ENCODE measurements around the gene GAS7. TPM values are rescaled to one million over a fixed set of nuclear protein-coding genes. Genes with fewer than 3 reads are reported as not detected.

The GAS7 gene
- total and polyA plus RNA-seq, 2 experiments from 2014 or later: 25.8 to 27.3 TPM

GRCh38 chr17:10186771-10187410 lies 11.5 kb downstream of the GAS7 start:
- no peak overlapping the region for H3K4me3 ChIP-seq
- H4K20me1 ChIP-seq (ENCODE audit: insufficient read depth, poor library complexity, severe bottlenecking): no peaks in the 10 kb centered on the region
- no peaks in the 10 kb centered on the region for H3K9me3 ChIP-seq (ENCODE audit: low read depth)
- TF ChIP-seq CTCF (IDR thresholded peaks at IDR 0.05; ENCODE audit: poor library complexity): no peak
- TF ChIP-seq EZH2phosphoT487 (IDR thresholded peaks at IDR 0.05; ENCODE audit: low read depth, severe bottlenecking, unreplicated experiment): no peak
- no peak for TF ChIP-seq EZH2 (IDR thresholded peaks at IDR 0.05; ENCODE audit: borderline replicate concordance)
- no peak overlapping the region for H3K27ac ChIP-seq
- no peak overlapping the region for H2AFZ ChIP-seq
- H3K4me2 ChIP-seq: no peak overlapping the region
- H3K79me2 ChIP-seq: peaks cover 56% of the 10 kb centered on the region
- H3K9me2 ChIP-seq (replicated peaks; ENCODE audit: insufficient read depth): no peaks in the 10 kb centered on the region
- H3K27me3 ChIP-seq: no peaks in the 10 kb centered on the region
- WGBS (ENCODE audit: low lambda C conversion rate, missing lambda C conversion rate): 77% methylated on average over 7 of the region's 7 CpGs
- H3K36me3 ChIP-seq (replicated peaks; ENCODE audit: insufficient read depth, low read depth): no peaks in the 10 kb centered on the region
- DNase-seq (ENCODE audit: low spot score): no peak
- peaks cover 8% of the 10 kb centered on the region for H3K4me1 ChIP-seq (ENCODE audit: insufficient read depth)

- Histone ChIP-seq H3K9me3 (ENCODE audit: low read depth) (no peaks in the 10 kb centered on the region), H3K27ac (no peak overlapping the region), H2AFZ (no peak overlapping the region), H3K79me2 (peaks cover 51% of the 10 kb centered on the region), H3K27me3 (no peaks in the 10 kb centered on the region), H3K9me2 (replicated peaks; ENCODE audit: insufficient read depth) (no peaks in the 10 kb centered on the region), H4K20me1 (ENCODE audit: insufficient read depth, poor library complexity, severe bottlenecking) (no peaks in the 10 kb centered on the region), H3K4me3 (no peak overlapping the region), H3K36me3 (replicated peaks; ENCODE audit: insufficient read depth, low read depth) (no peaks in the 10 kb centered on the region), H3K4me2 (no peak overlapping the region), H3K4me1 (ENCODE audit: insufficient read depth) (peaks cover 8% of the 10 kb centered on the region)
- no peak for TF ChIP-seq CTCF (IDR thresholded peaks at IDR 0.05; ENCODE audit: poor library complexity)
- no peak for TF ChIP-seq EZH2 (IDR thresholded peaks at IDR 0.05; ENCODE audit: borderline replicate concordance)
- no peak for TF ChIP-seq EZH2phosphoT487 (IDR thresholded peaks at IDR 0.05; ENCODE audit: low read depth, severe bottlenecking, unreplicated experiment)
- DNase-seq (ENCODE audit: low spot score): no peak
- WGBS (ENCODE audit: low lambda C conversion rate, missing lambda C conversion rate): 38% methylated on average over 8 of the region's 8 CpGs
Observed at GRCh38 chr17:10183931-10184930, 14.2 kb downstream of the GAS7 start.

GRCh38 chr17:10182785-10183184 lies 15.6 kb downstream of the GAS7 start:
- Histone ChIP-seq H2AFZ (no peak overlapping the region), H4K20me1 (ENCODE audit: insufficient read depth, poor library complexity, severe bottlenecking) (no peaks in the 10 kb centered on the region), H3K9me2 (replicated peaks; ENCODE audit: insufficient read depth) (no peaks in the 10 kb centered on the region), H3K27ac (no peak overlapping the region), H3K36me3 (replicated peaks; ENCODE audit: insufficient read depth, low read depth) (no peaks in the 10 kb centered on the region), H3K4me1 (ENCODE audit: insufficient read depth) (peaks cover 12% of the 10 kb centered on the region), H3K4me2 (no peak overlapping the region), H3K9me3 (ENCODE audit: low read depth) (no peaks in the 10 kb centered on the region), H3K27me3 (no peaks in the 10 kb centered on the region), H3K79me2 (peaks cover 44% of the 10 kb centered on the region), H3K4me3 (no peak overlapping the region)
- WGBS (ENCODE audit: low lambda C conversion rate, missing lambda C conversion rate): 87% methylated on average over 5 of the region's 5 CpGs
- DNase-seq (ENCODE audit: low spot score): no peak
- TF ChIP-seq EZH2phosphoT487 (IDR thresholded peaks at IDR 0.05; ENCODE audit: low read depth, severe bottlenecking, unreplicated experiment) (no peak), EZH2 (IDR thresholded peaks at IDR 0.05; ENCODE audit: borderline replicate concordance) (no peak), CTCF (IDR thresholded peaks at IDR 0.05; ENCODE audit: poor library complexity) (no peak)
